ENCODE results near the gene UBE2L5.
A peak's percentile ranks its signal among the peaks of the same experiment; 100 is the strongest.

- TF ChIP-seq, protein P1, sequence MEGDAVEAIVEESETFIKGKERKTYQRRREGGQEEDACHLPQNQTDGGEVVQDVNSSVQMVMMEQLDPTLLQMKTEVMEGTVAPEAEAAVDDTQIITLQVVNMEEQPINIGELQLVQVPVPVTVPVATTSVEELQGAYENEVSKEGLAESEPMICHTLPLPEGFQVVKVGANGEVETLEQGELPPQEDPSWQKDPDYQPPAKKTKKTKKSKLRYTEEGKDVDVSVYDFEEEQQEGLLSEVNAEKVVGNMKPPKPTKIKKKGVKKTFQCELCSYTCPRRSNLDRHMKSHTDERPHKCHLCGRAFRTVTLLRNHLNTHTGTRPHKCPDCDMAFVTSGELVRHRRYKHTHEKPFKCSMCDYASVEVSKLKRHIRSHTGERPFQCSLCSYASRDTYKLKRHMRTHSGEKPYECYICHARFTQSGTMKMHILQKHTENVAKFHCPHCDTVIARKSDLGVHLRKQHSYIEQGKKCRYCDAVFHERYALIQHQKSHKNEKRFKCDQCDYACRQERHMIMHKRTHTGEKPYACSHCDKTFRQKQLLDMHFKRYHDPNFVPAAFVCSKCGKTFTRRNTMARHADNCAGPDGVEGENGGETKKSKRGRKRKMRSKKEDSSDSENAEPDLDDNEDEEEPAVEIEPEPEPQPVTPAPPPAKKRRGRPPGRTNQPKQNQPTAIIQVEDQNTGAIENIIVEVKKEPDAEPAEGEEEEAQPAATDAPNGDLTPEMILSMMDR (IDR thresholded peaks at IDR 0.05) = no peak
- TF ChIP-seq POLR2A (IDR thresholded peaks at IDR 0.05) = peak; percentile 70
Observed at GRCh38 chr13:30395192-30396158, 26.8 kb upstream of the UBE2L5 start.
